HepG2 (cell line): ENCODE results near the gene RBBP5. TPM values are rescaled to one million over a fixed set of nuclear protein-coding genes. Genes with fewer than 3 reads are reported as not detected.

Experiments used
- polyA plus RNA-seq, 8 experiments: library from polyadenylated mRNA; depleted of rRNA in 3 of 8; stranded (reverse) in 7 of 8; unstranded in 1 of 8; fragments of >200 nt; fragmentation: Illumina TruSeq in 4 of 8; extraction: Trizol in 4 of 8; gene quantifications; 2 replicates each; pipeline versions ENCODE4 v1.2.1 to v1.2.3, GENCODE V29; 2011 to 2016; ENCODE audit warnings: low read depth in 4 of 8, missing spikeins in 1 of 8, mixed read lengths in 1 of 8; ENCODE audit not compliant: insufficient read depth in 1 of 8
- total RNA-seq, 5 experiments: library from RNA; depleted of rRNA; stranded (reverse); fragments of >200 nt; fragmentation: Illumina TruSeq; extraction: Trizol; gene quantifications; 2 replicates each; pipeline ENCODE4 v1.2.3, GENCODE V29; 2016; ENCODE audit warnings: low read depth in 1 of 5

RBBP5 gene
- total and polyA plus RNA-seq, 2 of the 13 experiments (the other 11 are each of a cell fraction or from before 2014, with no cell fraction given) = 6.6 to 17.1 TPM

Other genes with a start within 250 kb of the RBBP5 start
- not detected in 2 replicates for gene CNTN2, start 78.8 kb downstream of the RBBP5 start, total RNA-seq (2016; rRNA removed; fragmentation: Illumina TruSeq; extraction: Trizol)
- gene CNTN2, start 78.8 kb downstream of the RBBP5 start, polyA plus RNA-seq (2011; rRNA removed) = not detected in 2 replicates
- gene TMEM81, start 37.5 kb downstream of the RBBP5 start, total RNA-seq (2016; rRNA removed; fragmentation: Illumina TruSeq; extraction: Trizol) = 1.1 and 1.9 TPM in 2 replicates
- gene TMEM81, start 37.5 kb downstream of the RBBP5 start, polyA plus RNA-seq (2011; rRNA removed) = 1.1 and 1.3 TPM in 2 replicates
- gene DSTYK, start 89.7 kb upstream of the RBBP5 start, total RNA-seq (2016; rRNA removed; fragmentation: Illumina TruSeq; extraction: Trizol) = 4.8 and 6.1 TPM in 2 replicates
- gene DSTYK, start 89.7 kb upstream of the RBBP5 start, polyA plus RNA-seq (2011; rRNA removed) = 2.5 and 2.6 TPM in 2 replicates
- gene TMCC2, start 106.0 kb upstream of the RBBP5 start, total RNA-seq (2016; rRNA removed; fragmentation: Illumina TruSeq; extraction: Trizol) = 0.21 and 0.24 TPM in 2 replicates
- 0.12 and 0.26 TPM in 2 replicates for gene TMCC2, start 106.0 kb upstream of the RBBP5 start, polyA plus RNA-seq (2011; rRNA removed)
- gene NUAK2, start 199.8 kb upstream of the RBBP5 start, total RNA-seq (2016; rRNA removed; fragmentation: Illumina TruSeq; extraction: Trizol) = 1.1 and 1.2 TPM in 2 replicates
- gene NUAK2, start 199.8 kb upstream of the RBBP5 start, polyA plus RNA-seq (2011; rRNA removed) = 0.68 and 0.75 TPM in 2 replicates
- not detected in 2 replicates for gene KLHDC8A, start 234.9 kb upstream of the RBBP5 start, total RNA-seq (2016; rRNA removed; fragmentation: Illumina TruSeq; extraction: Trizol)
- not detected in 2 replicates for gene KLHDC8A, start 234.9 kb upstream of the RBBP5 start, polyA plus RNA-seq (2011; rRNA removed)